Choroid plexus epithelial cell (primary cell): ENCODE data around the gene RNU6-8.

ENCODE experiments used
- DNase-seq: peaks from one replicate; pipeline ENCODE4 v3.0.0-alpha.2; 2010; ENCODE audit warnings: low read depth
- H3K4me3 ChIP-seq: 2 replicates; pipeline ENCODE4 v1.5.1; 2011; ENCODE audit warnings: low read depth, mild to moderate bottlenecking, control low read depth, low read length, moderate library complexity
- TF ChIP-seq, protein P1 (sequence below): conservative IDR thresholded peaks from 2 replicates; pipeline ENCODE4 v1.5.1; 2011; ENCODE audit warnings: low read depth, mild to moderate bottlenecking, control low read depth, inconsistent platforms, low read length, moderate library complexity

Gene RNU6-8

GRCh38 chr14:32201193-32201815 is 1.8 kb downstream of the RNU6-8 start:
- TF ChIP-seq, protein P1, sequence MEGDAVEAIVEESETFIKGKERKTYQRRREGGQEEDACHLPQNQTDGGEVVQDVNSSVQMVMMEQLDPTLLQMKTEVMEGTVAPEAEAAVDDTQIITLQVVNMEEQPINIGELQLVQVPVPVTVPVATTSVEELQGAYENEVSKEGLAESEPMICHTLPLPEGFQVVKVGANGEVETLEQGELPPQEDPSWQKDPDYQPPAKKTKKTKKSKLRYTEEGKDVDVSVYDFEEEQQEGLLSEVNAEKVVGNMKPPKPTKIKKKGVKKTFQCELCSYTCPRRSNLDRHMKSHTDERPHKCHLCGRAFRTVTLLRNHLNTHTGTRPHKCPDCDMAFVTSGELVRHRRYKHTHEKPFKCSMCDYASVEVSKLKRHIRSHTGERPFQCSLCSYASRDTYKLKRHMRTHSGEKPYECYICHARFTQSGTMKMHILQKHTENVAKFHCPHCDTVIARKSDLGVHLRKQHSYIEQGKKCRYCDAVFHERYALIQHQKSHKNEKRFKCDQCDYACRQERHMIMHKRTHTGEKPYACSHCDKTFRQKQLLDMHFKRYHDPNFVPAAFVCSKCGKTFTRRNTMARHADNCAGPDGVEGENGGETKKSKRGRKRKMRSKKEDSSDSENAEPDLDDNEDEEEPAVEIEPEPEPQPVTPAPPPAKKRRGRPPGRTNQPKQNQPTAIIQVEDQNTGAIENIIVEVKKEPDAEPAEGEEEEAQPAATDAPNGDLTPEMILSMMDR, result no peak
- H3K4me3 ChIP-seq, result peak overlapping the region; percentile 72
- peak; percentile 68 for DNase-seq

- TF ChIP-seq, protein P1, result no peak
- H3K4me3 ChIP-seq, result peak overlapping the region; percentile 72
- DNase-seq, result no peak
Observed at GRCh38 chr14:32200368-32201192, 2.5 kb downstream of the RNU6-8 start.

- TF ChIP-seq, protein P1, result no peak
- DNase-seq, result no peak
Observed at GRCh38 chr14:32197919-32198318, 5.2 kb downstream of the RNU6-8 start.

DNA sequence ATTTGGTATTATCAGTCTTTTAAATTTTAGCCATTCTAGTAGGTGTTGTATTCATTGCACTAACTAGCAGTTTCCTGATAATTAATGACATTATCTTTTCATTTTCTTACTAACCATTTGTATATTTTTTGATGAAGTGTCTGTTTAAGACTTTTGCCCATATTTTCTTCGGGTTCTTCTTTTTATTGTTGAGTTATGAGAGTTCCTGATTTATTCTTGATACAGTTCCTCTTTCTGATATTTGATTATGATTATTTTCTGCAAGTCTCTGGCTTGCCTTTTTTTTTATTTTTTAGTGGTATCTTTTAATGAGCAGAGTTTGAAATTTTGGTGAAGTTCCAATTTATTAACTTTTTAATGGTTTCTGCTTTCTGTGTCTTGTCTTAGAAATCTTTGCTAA is 7.4 kb downstream of the RNU6-8 start:
- H3K4me3 ChIP-seq, result no peak overlapping the region
- no peak for DNase-seq
- TF ChIP-seq, protein P1, result no peak

More at GRCh38 chr14:32197919-32198318, 5.2 kb downstream of the RNU6-8 start:
- no peak overlapping the region for H3K4me3 ChIP-seq

DNA sequence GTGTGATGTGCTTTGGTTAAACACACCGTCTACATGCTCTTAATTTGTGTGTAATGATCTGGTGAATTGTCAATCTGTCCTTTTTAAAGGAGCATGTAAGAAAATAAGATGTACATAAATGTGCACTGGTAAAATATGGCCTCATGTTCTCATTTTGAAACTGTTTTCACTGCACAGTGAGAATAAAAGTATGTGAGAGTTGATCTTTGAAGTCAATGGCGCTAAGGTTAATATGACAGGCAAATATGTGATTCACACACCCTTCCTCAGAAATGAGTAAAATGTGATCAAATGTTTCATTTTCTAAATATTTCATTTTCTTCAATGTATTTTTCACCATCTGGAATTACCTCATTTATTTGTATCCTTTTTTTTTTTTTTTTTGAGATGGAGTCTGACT is 9.5 kb downstream of the RNU6-8 start:
- no peak overlapping the region for H3K4me3 ChIP-seq
- DNase-seq, result no peak
- TF ChIP-seq, protein P1, result no peak

- DNase-seq, result no peak
- TF ChIP-seq, protein P1, result no peak
- no peak overlapping the region for H3K4me3 ChIP-seq
Observed at GRCh38 chr14:32192712-32193373, 10.2 kb downstream of the RNU6-8 start.
